GM23248 (cell line): Measurements from ENCODE around the gene PON2. TPM values are rescaled to one million over a fixed set of nuclear protein-coding genes. Genes with fewer than 3 reads are reported as not detected.

Experiments used
- DNase-seq: peaks from one replicate; pipeline ENCODE4 v3.0.0-alpha.2; 2015
- H2AFZ ChIP-seq: fragments of 200-600 bp; sonication (generic); 2 replicates; pipeline ENCODE4 v1.6.1; 2016; ENCODE audit warnings: antibody characterized with exemption
- H3F3A ChIP-seq: fragments of 200-600 bp; sonication (generic); 2 replicates; pipeline ENCODE4 v1.6.1; 2016; ENCODE audit warnings: mild to moderate bottlenecking, antibody characterized with exemption, mixed run types; ENCODE audit not compliant: insufficient read depth
- H3K27ac ChIP-seq: fragments of 200-600 bp; sonication (generic); 2 replicates; pipeline ENCODE4 v1.5.1; 2016; ENCODE audit warnings: mild to moderate bottlenecking
- H3K27me3 ChIP-seq: fragments of 200-600 bp; sonication (generic); replicated peaks from 2 replicates; pipeline ENCODE4 v1.6.1; 2016; ENCODE audit warnings: mild to moderate bottlenecking; ENCODE audit not compliant: insufficient read depth
- H3K36me3 ChIP-seq: fragments of 200-600 bp; sonication (generic); 2 replicates; pipeline ENCODE4 v1.6.1; 2016; ENCODE audit warnings: low read depth, mild to moderate bottlenecking
- H3K4me1 ChIP-seq: fragments of 200-600 bp; sonication (generic); 2 replicates; pipeline ENCODE4 v1.6.1; 2016; ENCODE audit warnings: mild to moderate bottlenecking; ENCODE audit not compliant: insufficient read depth
- H3K4me2 ChIP-seq: fragments of 200-600 bp; sonication (generic); one replicate; pipeline ENCODE4 v1.6.1; 2016; ENCODE audit warnings: mild to moderate bottlenecking; ENCODE audit not compliant: unreplicated experiment
- H3K4me3 ChIP-seq: fragments of 200-600 bp; sonication (generic); 2 replicates; pipeline ENCODE4 v1.5.1; 2016; ENCODE audit warnings: mild to moderate bottlenecking
- H3K79me2 ChIP-seq: fragments of 200-600 bp; sonication (generic); 2 replicates; pipeline ENCODE4 v1.6.1; 2016; ENCODE audit warnings: mild to moderate bottlenecking; ENCODE audit not compliant: insufficient read depth
- H3K9ac ChIP-seq: fragments of 200-600 bp; sonication (generic); 2 replicates; pipeline ENCODE4 v1.6.1; 2016; ENCODE audit warnings: mild to moderate bottlenecking
- H3K9me2 ChIP-seq: fragments of 200-600 bp; sonication (generic); 2 replicates; pipeline ENCODE4 v1.6.1; 2016; ENCODE audit warnings: mixed run types, mild to moderate bottlenecking, moderate library complexity; ENCODE audit not compliant: insufficient read depth
- H3K9me3 ChIP-seq: fragments of 200-600 bp; sonication (generic); one replicate; pipeline ENCODE4 v1.6.1; 2017; ENCODE audit warnings: low read depth
- H4K20me1 ChIP-seq: fragments of 200-600 bp; sonication (generic); 2 replicates; pipeline ENCODE4 v1.6.0; 2016; ENCODE audit not compliant: insufficient read depth
- EZH2 ChIP-seq: fragments of 200-600 bp; sonication (generic); IDR thresholded peaks from 2 replicates; pipeline ENCODE4 v1.6.1; 2018; ENCODE audit warnings: antibody characterized with exemption, mild to moderate bottlenecking; ENCODE audit not compliant: insufficient read depth, poor library complexity, severe bottlenecking
- EZH2phosphoT487 ChIP-seq: fragments of 200-600 bp; sonication (generic); IDR thresholded peaks from 2 replicates; pipeline ENCODE4 v1.6.1; 2018; ENCODE audit warnings: antibody characterized with exemption, moderate library complexity, mild to moderate bottlenecking, low read depth; ENCODE audit not compliant: insufficient read depth
- WGBS, 2 experiments: methylation state at CpG; one replicate each; pipeline ENCODE4 v1.1.6; 2015 to 2017; ENCODE audit warnings: low lambda C conversion rate in 2 of 2, low coverage in 1 of 2; ENCODE audit errors: missing lambda C conversion rate in 2 of 2; 5-methylcytosine and 5-hydroxymethylcytosine counted together
- in situ Hi-C: fragments of 300-500 bp; cut with MboI; formaldehyde crosslinking; loops from 2 replicates; pipeline ENCODE4 v1.15.0; 2020
- polyA plus RNA-seq: library from polyadenylated mRNA; unstranded; fragments of >200 nt; fragmentation: Nextera tagmentation; extraction: Ambion mirVana; gene quantifications from 2 replicates; pipeline ENCODE4 v1.2.1, GENCODE V29; 2016
- total RNA-seq: library from RNA; depleted of rRNA; stranded (reverse); fragments of >200 nt; shearing (Covaris generic); gene quantifications from 2 replicates; pipeline ENCODE4 v1.2.3, GENCODE V29; 2014

Gene PON2
- total and polyA plus RNA-seq, 2 experiments from 2014 or later, result 65.6 to 99.7 TPM

- TF ChIP-seq EZH2phosphoT487 (no peak), EZH2 (no peak)
- Histone ChIP-seq H3K27me3 (no peaks in the 10 kb centered on the region), H3K4me2 (no peak overlapping the region), H3K36me3 (no peaks in the 10 kb centered on the region), H3K9ac (no peak overlapping the region), H3K4me1 (no peaks in the 10 kb centered on the region), H3K9me2 (no peaks in the 10 kb centered on the region), H4K20me1 (no peaks in the 10 kb centered on the region), H3K27ac (no peak overlapping the region), H3K4me3 (no peak overlapping the region), H3K79me2 (no peaks in the 10 kb centered on the region), H2AFZ (no peak overlapping the region), H3F3A (no peaks in the 10 kb centered on the region), H3K9me3 (no peaks in the 10 kb centered on the region)
- in situ Hi-C loops, result no loop called here
- DNase-seq, result no peak
- 80 to 85% methylated on average over 18 of the region's 18 CpGs for WGBS, 2 experiments
These were observed 58.0 kb downstream of the PON2 start for GRCh38 chr7:95376632-95377400.

- no peaks in the 10 kb centered on the region for H3K9me2 ChIP-seq
- no peaks in the 10 kb centered on the region for H3K27me3 ChIP-seq
- 0 out of 2 replicates have a peak, but pooled peaks cover 2% of the 10 kb centered on the region for H3K4me1 ChIP-seq
- no peaks in the 10 kb centered on the region for H4K20me1 ChIP-seq
- no peak for DNase-seq
- no peak overlapping the region for H3K4me2 ChIP-seq
- in situ Hi-C loops, result no loop called here
- H3K9me3 ChIP-seq, result no peaks in the 10 kb centered on the region
- 39 to 73% methylated on average over 2 of the region's 2 CpGs for WGBS, 2 experiments
- H3K4me3 ChIP-seq, result no peak overlapping the region
- H3K79me2 ChIP-seq, result no peaks in the 10 kb centered on the region
- H3K27ac ChIP-seq, result no peak overlapping the region
- TF ChIP-seq EZH2 (no peak), EZH2phosphoT487 (no peak)
- no peak overlapping the region for H2AFZ ChIP-seq
- no peaks in the 10 kb centered on the region for H3K36me3 ChIP-seq
- H3F3A ChIP-seq, result no peaks in the 10 kb centered on the region
- no peak overlapping the region for H3K9ac ChIP-seq
These were observed 59.1 kb downstream of the PON2 start for GRCh38 chr7:95375591-95376257.

GRCh38 chr7:95373323-95373722, 61.5 kb downstream of the PON2 start:
- WGBS, 2 experiments, result 55 to 56% methylated on average over 4 of the region's 4 CpGs
- Histone ChIP-seq H3K4me3 (no peak overlapping the region), H4K20me1 (no peaks in the 10 kb centered on the region), H3K27ac (no peak overlapping the region), H3K79me2 (no peaks in the 10 kb centered on the region), H2AFZ (no peak overlapping the region), H3K9ac (no peak overlapping the region), H3K4me2 (no peak overlapping the region), H3F3A (no peaks in the 10 kb centered on the region), H3K36me3 (no peaks in the 10 kb centered on the region), H3K27me3 (no peaks in the 10 kb centered on the region), H3K9me2 (no peaks in the 10 kb centered on the region), H3K4me1 (0 out of 2 replicates have a peak, but pooled peaks cover 5% of the 10 kb centered on the region), H3K9me3 (no peaks in the 10 kb centered on the region)
- no peak for TF ChIP-seq EZH2
- TF ChIP-seq EZH2phosphoT487, result no peak
- in situ Hi-C loops, result no loop called here
- no peak for DNase-seq

- Histone ChIP-seq H3K9ac (no peak overlapping the region), H3K4me1 (0 out of 2 replicates have a peak, but pooled peaks cover 5% of the 10 kb centered on the region), H3F3A (no peaks in the 10 kb centered on the region), H2AFZ (no peak overlapping the region), H3K4me2 (no peak overlapping the region), H3K27me3 (no peaks in the 10 kb centered on the region), H3K9me3 (no peaks in the 10 kb centered on the region), H3K9me2 (no peaks in the 10 kb centered on the region), H3K36me3 (no peaks in the 10 kb centered on the region), H4K20me1 (no peaks in the 10 kb centered on the region), H3K27ac (no peak overlapping the region), H3K4me3 (no peak overlapping the region), H3K79me2 (no peaks in the 10 kb centered on the region)
- WGBS, 2 experiments, result 62 to 67% methylated on average over 3 of the region's 3 CpGs
- in situ Hi-C loops, result no loop called here
- no peak for DNase-seq
- TF ChIP-seq EZH2 (no peak), EZH2phosphoT487 (no peak)
These were observed 66.6 kb downstream of the PON2 start for GRCh38 chr7:95368235-95368634.
